Fibroblast of lung (primary cell): Measurements from ENCODE around the gene BEND3.

Source experiments
- CTCF ChIP-seq, 2 donors: IDR thresholded peaks in 1 of 2; conservative IDR thresholded peaks in 1 of 2; 1 replicate in 1 of 2; 2 replicates in 1 of 2; pipeline ENCODE4 v1.5.1; 2011 to 2012; ENCODE audit warnings: low read length in 2 of 2, control low read depth in 1 of 2, inconsistent platforms in 1 of 2, low read depth in 1 of 2, mild to moderate bottlenecking in 1 of 2
- EZH2 ChIP-seq: IDR thresholded peaks from 2 replicates; pipeline ENCODE4 v1.5.1; 2012; ENCODE audit warnings: low read length, control low read depth, mild to moderate bottlenecking; ENCODE audit errors: missing control alignments

GRCh38 chr6:107122748-107123147, 7.4 kb upstream of the BEND3 start:
- TF ChIP-seq CTCF (conservative IDR thresholded peaks at IDR 0.05 in 1 of 2, IDR thresholded peaks at IDR 0.05 in 1 of 2; ENCODE audit: low read depth in 1 of 2, low read length in 2 of 2): no peak
- no peak for TF ChIP-seq EZH2
